ENCODE data around the gene APOBEC2. TPM values are rescaled to one million over a fixed set of nuclear protein-coding genes. Genes with fewer than 3 reads are reported as not detected.

The APOBEC2 gene
- total RNA-seq, 1 experiment from 2014 or later: not detected

- ATAC-seq: peak; percentile 38; the same call in 1 of the 2 replicates
- DNase-seq (ENCODE audit: low read depth, low spot score): no peak
- CTCF ChIA-PET: no interaction called here
- no peak overlapping the region for H3K27ac ChIP-seq (ENCODE audit: low read depth, low read length)
- no peak overlapping the region for H2AFZ ChIP-seq (ENCODE audit: low read depth, low read length, poor library complexity, severe bottlenecking)
- H3K9me3 ChIP-seq (ENCODE audit: control insufficient read depth in 1 of 2, insufficient read depth in 1 of 2, low read depth in 1 of 2, low read length in 2 of 2): no peaks in the 10 kb centered on the region
- H3K9me2 ChIP-seq (ENCODE audit: insufficient read depth): no peaks in the 10 kb centered on the region
- no peak overlapping the region; the same call in 1 of the 2 replicates for H3K4me2 ChIP-seq (ENCODE audit: low read length)
- RAD21 ChIA-PET (ENCODE audit: low non-redundant PET in 1 of 2, low total read pairs in 2 of 2, uncharacterized antibody in 2 of 2, unreplicated experiment in 2 of 2): no interaction called here
- H4K20me1 ChIP-seq (ENCODE audit: insufficient read depth): no peaks in the 10 kb centered on the region
- no TSS peak for BruUV-seq (replicated peaks)
- no peak overlapping the region for H3K9ac ChIP-seq (ENCODE audit: low read length)
- H3K36me3 ChIP-seq (ENCODE audit: control insufficient read depth in 1 of 2, insufficient read depth in 2 of 2, low read length in 2 of 2): peaks cover 0 to 4% of the 10 kb centered on the region in 2 experiments; a peak in 1 of 4 replicates
- intact Hi-C loops (cut with micrococcal nuclease): no loop called here
- no peaks in the 10 kb centered on the region for H3K79me2 ChIP-seq (ENCODE audit: insufficient read depth, low read length)
- TF ChIP-seq ZNF274 (IDR thresholded peaks at IDR 0.05; ENCODE audit: low read depth, low read length) (no peak), SRF (IDR thresholded peaks at IDR 0.05; ENCODE audit: low read depth) (no peak), SIN3A (IDR thresholded peaks at IDR 0.05; ENCODE audit: low read depth) (no peak), POLR2A (IDR thresholded peaks at IDR 0.05; ENCODE audit: borderline replicate concordance, extremely low read depth, insufficient read depth, insufficient read length) (no peak), ELF1 (IDR thresholded peaks at IDR 0.05; ENCODE audit: borderline replicate concordance, low read depth) (no peak), FOSL1 (IDR thresholded peaks at IDR 0.05; ENCODE audit: low read depth) (no peak), RAD21 (IDR thresholded peaks at IDR 0.05; ENCODE audit: low read depth) (no peak), CBX3 (IDR thresholded peaks at IDR 0.05; ENCODE audit: low read depth) (no peak), EZH2 (IDR thresholded peaks at IDR 0.05) (no peak), ZBTB33 (IDR thresholded peaks at IDR 0.05; ENCODE audit: extremely low read depth, insufficient replicate concordance, low read length) (no peak), ZFX (IDR thresholded peaks at IDR 0.05) (no peak), REST (IDR thresholded peaks at IDR 0.05; ENCODE audit: low read depth) (no peak), CTCF (IDR thresholded peaks at IDR 0.05 in 2 of 3, conservative IDR thresholded peaks at IDR 0.05 in 1 of 3; ENCODE audit: borderline replicate concordance in 1 of 3, insufficient read depth in 1 of 3, low read depth in 2 of 3, low read length in 2 of 3) (no peak), YY1 (IDR thresholded peaks at IDR 0.05; ENCODE audit: extremely low read depth, insufficient replicate concordance, low read depth, low read length) (no peak), POLR2AphosphoS5 (IDR thresholded peaks at IDR 0.05; ENCODE audit: low read depth, low read length) (no peak), ATF3 (IDR thresholded peaks at IDR 0.05) (no peak)
- no peak overlapping the region for H3K4me3 ChIP-seq (replicated peaks in 1 of 2; ENCODE audit: low read depth in 1 of 2, low read length in 2 of 2)
- peaks cover 0 to 17% of the 10 kb centered on the region in 2 experiments; a peak in 1 of 4 replicates for H3K4me1 ChIP-seq (ENCODE audit: control insufficient read depth in 1 of 2, insufficient read depth in 2 of 2, low read length in 2 of 2)
- no peaks in the 10 kb centered on the region for H3K27me3 ChIP-seq (ENCODE audit: insufficient read depth, low read length)
- POLR2A ChIA-PET: no interaction called here
These were observed 6.6 kb downstream of the APOBEC2 start for GRCh38 chr6:41059556-41059955.
